HEK293 (cell line): Measurements from ENCODE around the gene MEOX2.

Experiments used
- CTCF ChIA-PET: fragments of 350-600 bp; formaldehyde crosslinking; extraction: SDS; loops from one replicate; lab custom pipeline; 2021; ENCODE audit warnings: antibody characterized with exemption; lab: Yijun Ruan, JAX
- POLR2A ChIA-PET: fragments of 300-600 bp; formaldehyde crosslinking; extraction: SDS; loops from one replicate; lab custom pipeline; 2020; ENCODE audit warnings: antibody characterized with exemption, inconsistent platforms; lab: Yijun Ruan, JAX
- H3K27ac ChIP-seq: fragments of 200-500 bp; sonication (Bioruptor generic); 2 replicates; pipeline ENCODE4 v1.5.1; 2014; ENCODE audit warnings: low read depth, low read length, control low read depth, inconsistent platforms; ENCODE audit errors: extremely low read depth
- H3K36me3 ChIP-seq, 2 experiments: fragments of 200-500 bp in 1 of 2; sonication (Bioruptor generic) in 1 of 2; 1 replicate in 1 of 2; 2 replicates in 1 of 2; pipeline ENCODE4 v1.5.1; 2014 to 2017; ENCODE audit warnings: inconsistent platforms in 2 of 2, low read length in 2 of 2; ENCODE audit not compliant: control insufficient read depth in 2 of 2, insufficient read depth in 1 of 2
- H3K4me1 ChIP-seq: fragments of 200-500 bp; sonication (Bioruptor generic); 2 replicates; pipeline ENCODE4 v1.5.1; 2014; ENCODE audit warnings: mild to moderate bottlenecking, low read length, inconsistent platforms; ENCODE audit not compliant: control insufficient read depth, insufficient read depth
- H3K4me3 ChIP-seq: 2 replicates; pipeline ENCODE4 v1.5.1; 2011; ENCODE audit warnings: low read depth, mild to moderate bottlenecking, control low read depth, low read length, moderate library complexity
- H3K9me3 ChIP-seq: fragments of 200-500 bp; sonication (Bioruptor generic); 2 replicates; pipeline ENCODE4 v1.5.1; 2014; ENCODE audit warnings: low read depth, low read length, inconsistent platforms; ENCODE audit not compliant: control insufficient read depth, insufficient read depth
- ATF2 ChIP-seq: fragments of 450-650 bp; formaldehyde crosslinking; IDR thresholded peaks from 2 replicates; pipeline ENCODE4 v1.5.1; 2016; ENCODE audit warnings: missing biosample characterization, missing genetic modification characterization, low read depth
- EGR2 ChIP-seq: fragments of 450-650 bp; formaldehyde crosslinking; IDR thresholded peaks from 2 replicates; pipeline ENCODE4 v1.5.1; 2016; ENCODE audit warnings: low read depth, missing biosample characterization, missing genetic modification characterization
- FEZF1 ChIP-seq: fragments of 450-650 bp; formaldehyde crosslinking; IDR thresholded peaks from 2 replicates; pipeline ENCODE4 v1.5.1; 2016; ENCODE audit warnings: missing biosample characterization, missing genetic modification characterization
- GLI4 ChIP-seq: fragments of 450-650 bp; formaldehyde crosslinking; IDR thresholded peaks from 2 replicates; pipeline ENCODE4 v1.5.1; 2016; ENCODE audit warnings: missing biosample characterization, missing genetic modification characterization
- SP3 ChIP-seq: fragments of 450-650 bp; formaldehyde crosslinking; IDR thresholded peaks from 2 replicates; pipeline ENCODE4 v1.5.1; 2016; ENCODE audit warnings: missing biosample characterization, missing genetic modification characterization
- TCF7L2 ChIP-seq: IDR thresholded peaks from 2 replicates; pipeline ENCODE4 v1.6.1; 2011; ENCODE audit warnings: low read depth, mild to moderate bottlenecking, inconsistent platforms, low read length, moderate library complexity, borderline replicate concordance
- ZBTB1 ChIP-seq: fragments of 450-650 bp; formaldehyde crosslinking; IDR thresholded peaks from 2 replicates; pipeline ENCODE4 v1.5.1; 2016; ENCODE audit warnings: missing biosample characterization, missing genetic modification characterization
- ZBTB6 ChIP-seq: fragments of 450-650 bp; formaldehyde crosslinking; IDR thresholded peaks from 2 replicates; pipeline ENCODE4 v1.5.1; 2017; ENCODE audit warnings: missing biosample characterization, missing genetic modification characterization
- ZFP37 ChIP-seq: fragments of 450-650 bp; formaldehyde crosslinking; IDR thresholded peaks from 2 replicates; pipeline ENCODE4 v1.5.1; 2016; ENCODE audit warnings: missing biosample characterization, missing genetic modification characterization
- ZNF10 ChIP-seq: fragments of 450-650 bp; formaldehyde crosslinking; IDR thresholded peaks from 2 replicates; pipeline ENCODE4 v1.5.1; 2017; ENCODE audit warnings: missing biosample characterization, missing genetic modification characterization
- ZNF16 ChIP-seq: fragments of 450-650 bp; formaldehyde crosslinking; IDR thresholded peaks from 2 replicates; pipeline ENCODE4 v1.5.1; 2016; ENCODE audit warnings: low read depth, missing biosample characterization, missing genetic modification characterization
- ZNF280D ChIP-seq: fragments of 450-650 bp; formaldehyde crosslinking; IDR thresholded peaks from 2 replicates; pipeline ENCODE4 v1.5.1; 2016; ENCODE audit warnings: missing biosample characterization, missing genetic modification characterization
- ZNF324 ChIP-seq: fragments of 450-650 bp; formaldehyde crosslinking; IDR thresholded peaks from 2 replicates; pipeline ENCODE4 v1.5.1; 2016; ENCODE audit warnings: missing biosample characterization, missing genetic modification characterization
- ZNF37A ChIP-seq: fragments of 450-650 bp; IDR thresholded peaks from 2 replicates; pipeline ENCODE4 v1.5.1; 2018; ENCODE audit warnings: missing biosample characterization, missing genetic modification characterization
- ZNF501 ChIP-seq: fragments of 450-650 bp; formaldehyde crosslinking; IDR thresholded peaks from 2 replicates; pipeline ENCODE4 v1.5.1; 2016; ENCODE audit warnings: missing biosample characterization, missing genetic modification characterization
- ZNF544 ChIP-seq: fragments of 450-650 bp; formaldehyde crosslinking; IDR thresholded peaks from 2 replicates; pipeline ENCODE4 v1.5.0; 2017; ENCODE audit warnings: missing biosample characterization, missing genetic modification characterization
- ZNF596 ChIP-seq: fragments of 450-650 bp; IDR thresholded peaks from 2 replicates; pipeline ENCODE4 v1.5.0; 2018; ENCODE audit warnings: missing biosample characterization, mild to moderate bottlenecking, missing genetic modification characterization, moderate library complexity
- ZNF621 ChIP-seq: fragments of 450-650 bp; formaldehyde crosslinking; IDR thresholded peaks from 2 replicates; pipeline ENCODE4 v1.5.1; 2017; ENCODE audit warnings: missing biosample characterization, missing genetic modification characterization
- ZNF776 ChIP-seq: fragments of 450-650 bp; formaldehyde crosslinking; IDR thresholded peaks from 2 replicates; pipeline ENCODE4 v1.5.0; 2017; ENCODE audit warnings: missing biosample characterization, missing genetic modification characterization, borderline replicate concordance
- ZNF777 ChIP-seq: fragments of 450-650 bp; formaldehyde crosslinking; IDR thresholded peaks from 2 replicates; pipeline ENCODE4 v1.5.1; 2017; ENCODE audit warnings: missing biosample characterization, missing genetic modification characterization, borderline replicate concordance
- ZSCAN16 ChIP-seq: fragments of 450-650 bp; formaldehyde crosslinking; IDR thresholded peaks from 2 replicates; pipeline ENCODE4 v1.5.1; 2016; ENCODE audit warnings: missing biosample characterization, missing genetic modification characterization
- TF ChIP-seq, protein P1 (sequence below): fragments of 450-650 bp; formaldehyde crosslinking; IDR thresholded peaks from 2 replicates; pipeline ENCODE4 v1.5.1; 2016; ENCODE audit warnings: missing biosample characterization, missing genetic modification characterization
- TF ChIP-seq, protein P2 (sequence below): fragments of 450-650 bp; formaldehyde crosslinking; IDR thresholded peaks from 2 replicates; pipeline ENCODE4 v1.5.1; 2017; ENCODE audit warnings: missing biosample characterization, missing genetic modification characterization
- TF ChIP-seq, protein P3 (sequence below): fragments of 450-650 bp; formaldehyde crosslinking; IDR thresholded peaks from 2 replicates; pipeline ENCODE4 v1.5.1; 2016; ENCODE audit warnings: missing biosample characterization, missing genetic modification characterization

The MEOX2 gene

GRCh38 chr7:15662451-15662850 lies 24.0 kb downstream of the MEOX2 start (continued):
- TF ChIP-seq, protein P1, sequence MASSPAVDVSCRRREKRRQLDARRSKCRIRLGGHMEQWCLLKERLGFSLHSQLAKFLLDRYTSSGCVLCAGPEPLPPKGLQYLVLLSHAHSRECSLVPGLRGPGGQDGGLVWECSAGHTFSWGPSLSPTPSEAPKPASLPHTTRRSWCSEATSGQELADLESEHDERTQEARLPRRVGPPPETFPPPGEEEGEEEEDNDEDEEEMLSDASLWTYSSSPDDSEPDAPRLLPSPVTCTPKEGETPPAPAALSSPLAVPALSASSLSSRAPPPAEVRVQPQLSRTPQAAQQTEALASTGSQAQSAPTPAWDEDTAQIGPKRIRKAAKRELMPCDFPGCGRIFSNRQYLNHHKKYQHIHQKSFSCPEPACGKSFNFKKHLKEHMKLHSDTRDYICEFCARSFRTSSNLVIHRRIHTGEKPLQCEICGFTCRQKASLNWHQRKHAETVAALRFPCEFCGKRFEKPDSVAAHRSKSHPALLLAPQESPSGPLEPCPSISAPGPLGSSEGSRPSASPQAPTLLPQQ (tag by site-specific recombination), result no peak
- TF ChIP-seq ZNF621 (tag by site-specific recombination), result no peak
- no peak for TF ChIP-seq ZNF16 (tag by site-specific recombination)
- no peak for TF ChIP-seq ZNF501 (tag by site-specific recombination)
- TF ChIP-seq TCF7L2, result no peak

DNA sequence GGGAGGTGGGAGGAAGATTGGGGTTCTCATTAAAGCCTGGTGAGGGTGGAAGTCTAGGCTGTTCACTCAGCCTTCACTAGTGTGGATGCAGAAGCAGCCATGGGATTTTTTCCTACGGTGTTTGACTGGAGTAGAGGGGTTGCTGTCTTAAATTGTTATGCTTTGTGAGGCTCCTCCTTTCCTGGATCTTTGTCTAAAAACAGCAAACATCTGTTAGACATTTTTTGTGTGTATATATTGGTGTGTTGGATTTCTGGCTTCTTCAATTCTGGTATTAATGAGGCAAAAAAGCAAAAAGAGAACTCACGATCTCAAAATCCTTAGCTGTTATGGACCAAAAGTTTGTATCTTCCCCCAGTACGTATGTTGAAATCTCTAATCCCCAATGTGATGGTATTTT lies 28.2 kb downstream of the MEOX2 start:
- Histone ChIP-seq H3K9me3 (no peaks in the 10 kb centered on the region), H3K27ac (no peak overlapping the region), H3K4me3 (no peak overlapping the region), H3K4me1 (no peaks in the 10 kb centered on the region), H3K36me3 (no peaks in the 10 kb centered on the region)
- TF ChIP-seq ZBTB1 (tag by site-specific recombination) (no peak), ZNF776 (no peak), ZBTB6 (tag by site-specific recombination) (no peak), ZNF280D (no peak), ZNF37A (tag by site-specific recombination) (no peak), SP3 (tag by site-specific recombination) (no peak), ZFP37 (tag by site-specific recombination) (no peak), GLI4 (no peak), ZNF544 (tag by site-specific recombination) (no peak), ZSCAN16 (tag by site-specific recombination) (no peak), ATF2 (tag by site-specific recombination) (no peak), ZNF777 (tag by site-specific recombination) (no peak), EGR2 (tag by site-specific recombination) (no peak), ZNF324 (no peak), ZNF596 (tag by site-specific recombination) (no peak), FEZF1 (tag by site-specific recombination) (no peak), ZNF10 (tag by site-specific recombination) (no peak)
- TF ChIP-seq, protein P2, sequence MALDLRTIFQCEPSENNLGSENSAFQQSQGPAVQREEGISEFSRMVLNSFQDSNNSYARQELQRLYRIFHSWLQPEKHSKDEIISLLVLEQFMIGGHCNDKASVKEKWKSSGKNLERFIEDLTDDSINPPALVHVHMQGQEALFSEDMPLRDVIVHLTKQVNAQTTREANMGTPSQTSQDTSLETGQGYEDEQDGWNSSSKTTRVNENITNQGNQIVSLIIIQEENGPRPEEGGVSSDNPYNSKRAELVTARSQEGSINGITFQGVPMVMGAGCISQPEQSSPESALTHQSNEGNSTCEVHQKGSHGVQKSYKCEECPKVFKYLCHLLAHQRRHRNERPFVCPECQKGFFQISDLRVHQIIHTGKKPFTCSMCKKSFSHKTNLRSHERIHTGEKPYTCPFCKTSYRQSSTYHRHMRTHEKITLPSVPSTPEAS (tag by site-specific recombination), result no peak
- TF ChIP-seq, protein P3, sequence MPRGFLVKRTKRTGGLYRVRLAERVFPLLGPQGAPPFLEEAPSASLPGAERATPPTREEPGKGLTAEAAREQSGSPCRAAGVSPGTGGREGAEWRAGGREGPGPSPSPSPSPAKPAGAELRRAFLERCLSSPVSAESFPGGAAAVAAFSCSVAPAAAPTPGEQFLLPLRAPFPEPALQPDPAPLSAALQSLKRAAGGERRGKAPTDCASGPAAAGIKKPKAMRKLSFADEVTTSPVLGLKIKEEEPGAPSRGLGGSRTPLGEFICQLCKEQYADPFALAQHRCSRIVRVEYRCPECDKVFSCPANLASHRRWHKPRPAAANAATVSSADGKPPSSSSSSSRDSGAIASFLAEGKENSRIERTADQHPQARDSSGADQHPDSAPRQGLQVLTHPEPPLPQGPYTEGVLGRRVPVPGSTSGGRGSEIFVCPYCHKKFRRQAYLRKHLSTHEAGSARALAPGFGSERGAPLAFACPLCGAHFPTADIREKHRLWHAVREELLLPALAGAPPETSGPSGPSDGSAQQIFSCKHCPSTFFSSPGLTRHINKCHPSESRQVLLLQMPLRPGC (tag by site-specific recombination), result no peak
- CTCF ChIA-PET, result no interaction called here
- POLR2A ChIA-PET, result no interaction called here
